ENCODE data around the gene RNF115.

Gene RNF115

GRCh38 chr1:145716641-145717345 is 107.1 kb downstream of the RNF115 start:
- H3K4me3 ChIP-seq: no peak overlapping the region
- TF ChIP-seq CTCF (IDR thresholded peaks at IDR 0.05): no peak
- DNase-seq: no peak
- H3K27me3 ChIP-seq: no peaks in the 10 kb centered on the region
- no peak overlapping the region for H3K27ac ChIP-seq
- H3K36me3 ChIP-seq: no peaks in the 10 kb centered on the region
- H3K9me3 ChIP-seq: no peaks in the 10 kb centered on the region
- intact Hi-C loops (cut with DNase I; ENCODE audit: low total_unique reads): no loop called here
- peaks cover 0 to 16% (median 10%) of the 10 kb centered on the region in 4 donors for H3K4me1 ChIP-seq

- Histone ChIP-seq H3K27me3 (no peaks in the 10 kb centered on the region), H3K36me3 (no peaks in the 10 kb centered on the region), H3K4me1 (no peaks in the 10 kb centered on the region), H3K9me3 (no peaks in the 10 kb centered on the region), H3K27ac (no peak overlapping the region), H3K4me3 (no peak overlapping the region)
- intact Hi-C loops (cut with DNase I; ENCODE audit: low total_unique reads): no loop called here
- TF ChIP-seq CTCF (IDR thresholded peaks at IDR 0.05): no peak
- no peak for DNase-seq
Measured at GRCh38 chr1:145714524-145715111, 109.3 kb downstream of the RNF115 start.

- Histone ChIP-seq H3K36me3 (no peaks in the 10 kb centered on the region), H3K9me3 (no peaks in the 10 kb centered on the region), H3K27ac (no peak overlapping the region), H3K27me3 (no peaks in the 10 kb centered on the region), H3K4me3 (no peak overlapping the region), H3K4me1 (no peaks in the 10 kb centered on the region)
- intact Hi-C loops (cut with DNase I; ENCODE audit: low total_unique reads): no loop called here
- no peak for TF ChIP-seq CTCF (IDR thresholded peaks at IDR 0.05)
- DNase-seq: no peak
Measured at GRCh38 chr1:145711213-145711651, 112.7 kb downstream of the RNF115 start.

- Histone ChIP-seq H3K4me1 (no peaks in the 10 kb centered on the region), H3K36me3 (no peaks in the 10 kb centered on the region), H3K27ac (no peak overlapping the region), H3K4me3 (no peak overlapping the region), H3K27me3 (no peaks in the 10 kb centered on the region), H3K9me3 (no peaks in the 10 kb centered on the region)
- no peak for TF ChIP-seq CTCF (IDR thresholded peaks at IDR 0.05)
- intact Hi-C loops (cut with DNase I; ENCODE audit: low total_unique reads): no loop called here
- no peak for DNase-seq
Measured at GRCh38 chr1:145710291-145711027, 113.4 kb downstream of the RNF115 start.

GRCh38 chr1:145708063-145708462 is 115.8 kb downstream of the RNF115 start:
- no peak for TF ChIP-seq CTCF (IDR thresholded peaks at IDR 0.05)
- intact Hi-C loops (cut with DNase I; ENCODE audit: low total_unique reads): no loop called here
- no peak for DNase-seq
- H3K27me3 ChIP-seq: no peaks in the 10 kb centered on the region
- H3K36me3 ChIP-seq: no peaks in the 10 kb centered on the region
- H3K4me3 ChIP-seq: no peak overlapping the region
- H3K27ac ChIP-seq: no peak overlapping the region
- H3K9me3 ChIP-seq: no peaks in the 10 kb centered on the region
- H3K4me1 ChIP-seq: no peaks in the 10 kb centered on the region

All from tibial artery (tissue), 4 donors.